Neural cell (in vitro differentiated cells): ENCODE data around the gene C17orf100. TPM values are rescaled to one million over a fixed set of nuclear protein-coding genes. Genes with fewer than 3 reads are reported as not detected.

ENCODE experiments used
- H2AFZ ChIP-seq: fragments of 200-600, 300-800 bp; sonication (generic), shearing (Covaris generic); 2 replicates; pipeline ENCODE4 v1.6.0; 2014; ENCODE audit warnings: low read depth, mild to moderate bottlenecking, antibody characterized with exemption, low read length, moderate library complexity
- H3F3A ChIP-seq: fragments of 200-600 bp; shearing (Covaris generic); 2 replicates; pipeline ENCODE4 v1.6.1; 2016; ENCODE audit warnings: mild to moderate bottlenecking, moderate library complexity, mixed read lengths, antibody characterized with exemption, low read length; ENCODE audit not compliant: insufficient read depth, poor library complexity, severe bottlenecking
- H3K27ac ChIP-seq: fragments of 200-600, 300-800 bp; sonication (generic), shearing (Covaris generic); 2 replicates; pipeline ENCODE4 v1.5.1; 2014; ENCODE audit warnings: mild to moderate bottlenecking, low read length, moderate library complexity
- H3K27me3 ChIP-seq: fragments of 300-800, 200-600 bp; sonication (generic), shearing (Covaris generic); 2 replicates; pipeline ENCODE4 v1.6.0; 2014; ENCODE audit warnings: mild to moderate bottlenecking, low read depth, low read length, moderate library complexity; ENCODE audit not compliant: insufficient read depth
- H3K36me3 ChIP-seq: fragments of 300-800, 200-600 bp; sonication (generic), shearing (Covaris generic); 2 replicates; pipeline ENCODE4 v1.5.1; 2014; ENCODE audit warnings: mild to moderate bottlenecking, antibody characterized with exemption, low read length, moderate library complexity; ENCODE audit not compliant: insufficient read depth
- H3K4me2 ChIP-seq: fragments of 300-800, 200-600 bp; sonication (generic), shearing (Covaris generic); 2 replicates; pipeline ENCODE4 v1.6.0; 2014; ENCODE audit warnings: mild to moderate bottlenecking, low read length
- H3K4me3 ChIP-seq: fragments of 300-800, 200-600 bp; sonication (generic), shearing (Covaris generic); 2 replicates; pipeline ENCODE4 v1.5.1; 2014; ENCODE audit warnings: mild to moderate bottlenecking, low read length, moderate library complexity
- H3K79me2 ChIP-seq: fragments of 200-600 bp; shearing (Covaris generic); replicated peaks from 2 replicates; pipeline ENCODE4 v1.6.0; 2014; ENCODE audit warnings: mild to moderate bottlenecking, low read length, moderate library complexity; ENCODE audit not compliant: insufficient read depth
- H3K9ac ChIP-seq: fragments of 300-800, 200-600 bp; sonication (generic), shearing (Covaris generic); 2 replicates; pipeline ENCODE4 v1.6.1; 2016; ENCODE audit warnings: mild to moderate bottlenecking, low read length, mixed read lengths
- H3K9me2 ChIP-seq: fragments of 200-600 bp; shearing (Covaris generic); 2 replicates; pipeline ENCODE4 v1.6.1; 2016; ENCODE audit warnings: mild to moderate bottlenecking, low read length, mixed read lengths; ENCODE audit not compliant: insufficient read depth
- H3K9me3 ChIP-seq: fragments of 200-600, 300-800 bp; sonication (generic), shearing (Covaris generic); 2 replicates; pipeline ENCODE4 v1.6.1; 2016; ENCODE audit warnings: mild to moderate bottlenecking, mixed run types, low read length, moderate library complexity, mixed read lengths
- H4K20me1 ChIP-seq: fragments of 200-600 bp; shearing (Covaris generic); 2 replicates; pipeline ENCODE4 v1.6.1; 2016; ENCODE audit warnings: mild to moderate bottlenecking, mixed run types; ENCODE audit not compliant: insufficient read depth
- CTCF ChIP-seq: fragments of 450-650 bp; IDR thresholded peaks from 2 replicates; pipeline ENCODE4 v1.5.1; 2014; ENCODE audit warnings: antibody characterized with exemption, mild to moderate bottlenecking, moderate library complexity; ENCODE audit not compliant: poor library complexity, severe bottlenecking
- EP300 ChIP-seq: fragments of 450-650 bp; conservative IDR thresholded peaks from 2 replicates; pipeline ENCODE4 v1.6.1; 2014; ENCODE audit warnings: antibody characterized with exemption, mild to moderate bottlenecking, moderate library complexity; ENCODE audit not compliant: poor library complexity, severe bottlenecking
- EZH2 ChIP-seq: fragments of 200-600, 300-800 bp; shearing (Covaris generic), sonication (generic); IDR thresholded peaks from 2 replicates; pipeline ENCODE4 v1.6.1; 2014; ENCODE audit warnings: antibody characterized with exemption, low read length, borderline replicate concordance, mild to moderate bottlenecking; ENCODE audit not compliant: insufficient read depth, poor library complexity, severe bottlenecking
- MXI1 ChIP-seq: fragments of 450-650 bp; conservative IDR thresholded peaks from 2 replicates; pipeline ENCODE4 v1.6.1; 2014; ENCODE audit warnings: antibody characterized with exemption, mild to moderate bottlenecking; ENCODE audit not compliant: poor library complexity, severe bottlenecking
- POLR2AphosphoS5 ChIP-seq: IDR thresholded peaks from 2 replicates; pipeline ENCODE4 v1.6.1; 2012
- RAD21 ChIP-seq: fragments of 450-650 bp; conservative IDR thresholded peaks from 2 replicates; pipeline ENCODE4 v1.6.1; 2014; ENCODE audit warnings: antibody characterized with exemption, mild to moderate bottlenecking, moderate library complexity
- REST ChIP-seq: IDR thresholded peaks from 2 replicates; pipeline ENCODE4 v1.6.1; 2012; ENCODE audit warnings: borderline replicate concordance
- SMC3 ChIP-seq: fragments of 450-650 bp; conservative IDR thresholded peaks from 2 replicates; pipeline ENCODE4 v1.6.1; 2014; ENCODE audit warnings: antibody characterized with exemption, mild to moderate bottlenecking, moderate library complexity; ENCODE audit not compliant: poor library complexity
- TAF1 ChIP-seq: IDR thresholded peaks from 2 replicates; pipeline ENCODE4 v1.6.1; 2012; ENCODE audit warnings: low read depth
- polyA plus RNA-seq: library from polyadenylated mRNA; depleted of rRNA; stranded (reverse); fragments of >200 nt; gene quantifications from 2 replicates; pipeline ENCODE4 v1.2.3, GENCODE V29; 2014

C17orf100 gene
- polyA plus RNA-seq, 1 donor from 2014 or later, result 10.3 TPM

GRCh38 chr17:6660101-6660500 lies 8.5 kb downstream of the C17orf100 start:
- no peak overlapping the region for H3K4me2 ChIP-seq
- H3K27me3 ChIP-seq, result peaks cover 19% of the 10 kb centered on the region

GRCh38 chr17:6660805-6661463 lies 9.4 kb downstream of the C17orf100 start:
- Histone ChIP-seq H4K20me1 (no peaks in the 10 kb centered on the region), H3K27me3 (peaks cover 11% of the 10 kb centered on the region), H3F3A (no peaks in the 10 kb centered on the region), H3K79me2 (no peaks in the 10 kb centered on the region), H3K36me3 (no peaks in the 10 kb centered on the region), H3K9me2 (no peaks in the 10 kb centered on the region), H3K27ac (no peak overlapping the region), H3K9me3 (no peaks in the 10 kb centered on the region), H3K4me2 (no peak overlapping the region), H2AFZ (no peak overlapping the region), H3K4me3 (no peak overlapping the region), H3K9ac (no peak overlapping the region)
- TF ChIP-seq POLR2AphosphoS5 (no peak), SMC3 (no peak), REST (no peak), TAF1 (no peak), CTCF (no peak), MXI1 (no peak)

More at GRCh38 chr17:6660101-6660500, 8.5 kb downstream of the C17orf100 start:
- no peaks in the 10 kb centered on the region for H3K9me2 ChIP-seq
- no peak overlapping the region for H3K27ac ChIP-seq
- H3K79me2 ChIP-seq, result no peaks in the 10 kb centered on the region
- no peaks in the 10 kb centered on the region for H3K9me3 ChIP-seq
- H3K36me3 ChIP-seq, result no peaks in the 10 kb centered on the region
- no peaks in the 10 kb centered on the region for H3F3A ChIP-seq
- no peak overlapping the region for H3K9ac ChIP-seq
- H3K4me3 ChIP-seq, result no peak overlapping the region
- no peak for TF ChIP-seq POLR2AphosphoS5
- no peak for TF ChIP-seq REST
- TF ChIP-seq MXI1, result no peak
- no peak for TF ChIP-seq EP300
- TF ChIP-seq EZH2, result no peak
- TF ChIP-seq RAD21, result no peak
- no peak for TF ChIP-seq SMC3
- TF ChIP-seq CTCF, result no peak
- TF ChIP-seq TAF1, result no peak
- H4K20me1 ChIP-seq, result no peaks in the 10 kb centered on the region
- H2AFZ ChIP-seq, result no peak overlapping the region
